Measurements from ENCODE around the gene IFNL2. TPM values are rescaled to one million over a fixed set of nuclear protein-coding genes. Genes with fewer than 3 reads are reported as not detected.
"Not testable (repeated sequence)": the region's sequence is repeated elsewhere in the genome, so short reads cannot be mapped to it uniquely, and the experiment has no call there.

Gene IFNL2
- total RNA-seq (not detected), polyA plus RNA-seq (not detected)

DNA sequence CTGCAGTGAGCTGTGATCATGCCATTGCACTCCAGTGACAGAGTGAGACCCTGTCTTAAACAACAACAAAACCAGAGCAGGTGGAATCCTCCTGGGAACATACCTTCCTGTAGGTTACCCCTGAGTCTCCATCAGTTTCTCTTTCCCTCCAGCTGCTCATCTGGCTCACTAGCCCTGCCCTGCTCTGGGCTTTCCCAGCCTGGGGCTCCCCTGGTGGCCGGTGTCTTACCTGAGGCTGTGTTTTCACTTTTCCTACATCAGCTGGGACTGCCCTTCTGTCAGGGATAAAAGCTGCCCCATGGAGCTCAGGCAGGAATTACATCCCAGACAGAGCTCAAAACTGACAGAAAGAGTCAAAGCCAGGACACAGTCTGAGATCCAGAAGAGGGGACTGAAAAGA lies at the start of gene IFNL2:
TSS of gene IFNL2 (plus strand) at position 312 of the 400 bp plus-strand sequence. CDS start 173 bp downstream, outside the sequence.
- intact Hi-C loops (cut with DNase I); H3K4me3 ChIP-seq; H3K9me3 ChIP-seq; H3K27ac ChIP-seq; DNase-seq; H3K36me3 ChIP-seq: not testable (repeated sequence)
- Histone ChIP-seq H3K27me3 (peaks cover 22 to 56% (median 33%) of the 10 kb centered on the region in 3 donors), H3K4me1 (peaks cover 0 to 17% (median 11%) of the 10 kb centered on the region in 4 donors)
- WGBS, 2 donors, result no CpG with 5 or more reads among the region's 1 CpG

DNA sequence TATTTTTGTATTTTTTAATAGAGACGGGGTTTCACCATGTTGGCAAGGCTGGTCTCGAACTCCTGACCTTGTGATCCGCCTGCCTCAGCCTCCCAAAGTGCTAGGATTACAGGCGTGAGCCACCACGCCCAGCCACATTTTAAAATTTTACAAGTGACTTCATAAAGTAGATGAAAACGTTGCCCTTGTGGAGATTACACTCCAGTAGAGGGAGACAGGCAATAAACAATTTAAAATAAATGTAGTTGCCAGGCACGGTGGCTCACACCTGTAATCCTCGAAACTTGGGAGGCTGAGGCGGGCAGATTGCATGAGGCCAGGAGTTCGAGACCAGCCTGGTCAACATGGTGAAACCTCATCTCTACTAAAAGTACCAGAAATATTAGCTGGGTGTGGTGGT lies 49.1 kb upstream of the IFNL2 start:
- H3K36me3 ChIP-seq; intact Hi-C loops (cut with DNase I); DNase-seq; H3K4me3 ChIP-seq; H3K27ac ChIP-seq; H3K4me1 ChIP-seq; H3K9me3 ChIP-seq: not testable (repeated sequence)
- WGBS, 2 donors, result 42 to 66% methylated on average over 10 of the region's 10 CpGs
- H3K27me3 ChIP-seq, result peaks cover 0 to 43% (median under 1%) of the 10 kb centered on the region in 3 donors

DNA sequence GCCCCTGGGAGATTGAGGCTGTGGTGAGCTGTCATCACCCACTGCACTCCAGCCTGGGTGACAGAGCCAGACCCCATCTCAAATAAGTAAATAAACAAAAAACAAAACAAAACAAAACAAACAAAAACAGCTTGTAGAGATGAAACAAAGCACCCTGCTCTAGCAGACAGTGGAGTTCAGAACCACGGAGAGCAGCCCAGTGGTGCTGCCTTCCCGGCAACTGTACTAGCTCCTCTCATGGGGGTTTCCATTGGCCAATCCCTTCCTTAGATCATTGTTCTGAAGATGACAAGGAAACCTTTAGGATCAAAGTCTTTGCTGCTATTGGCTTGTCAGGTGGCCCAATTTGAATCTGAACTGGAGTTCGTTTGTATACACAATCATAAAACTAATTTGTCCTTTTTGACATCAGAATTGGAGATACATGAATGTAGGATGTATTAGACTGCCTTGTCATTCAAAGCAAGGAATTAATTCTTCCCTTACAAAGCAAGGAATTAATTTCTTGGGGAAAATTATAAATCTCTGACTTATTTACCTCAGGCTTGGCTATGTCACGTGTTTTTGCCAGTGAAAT lies 44.4 kb upstream of the IFNL2 start:
- intact Hi-C loops (cut with DNase I), result no loop called here
- Histone ChIP-seq H3K4me1 (no peaks in the 10 kb centered on the region), H3K36me3 (no peaks in the 10 kb centered on the region), H3K9me3 (no peaks in the 10 kb centered on the region), H3K4me3 (no peak overlapping the region), H3K27me3 (peaks cover 0 to 49% (median 9%) of the 10 kb centered on the region in 3 donors), H3K27ac (no peak overlapping the region)
- DNase-seq, result no peak
- WGBS, 2 donors, result 16 to 23% methylated on average over 4 of the region's 4 CpGs
- no peak for TF ChIP-seq POLR2A (IDR thresholded peaks at IDR 0.05)
- TF ChIP-seq, protein P1, sequence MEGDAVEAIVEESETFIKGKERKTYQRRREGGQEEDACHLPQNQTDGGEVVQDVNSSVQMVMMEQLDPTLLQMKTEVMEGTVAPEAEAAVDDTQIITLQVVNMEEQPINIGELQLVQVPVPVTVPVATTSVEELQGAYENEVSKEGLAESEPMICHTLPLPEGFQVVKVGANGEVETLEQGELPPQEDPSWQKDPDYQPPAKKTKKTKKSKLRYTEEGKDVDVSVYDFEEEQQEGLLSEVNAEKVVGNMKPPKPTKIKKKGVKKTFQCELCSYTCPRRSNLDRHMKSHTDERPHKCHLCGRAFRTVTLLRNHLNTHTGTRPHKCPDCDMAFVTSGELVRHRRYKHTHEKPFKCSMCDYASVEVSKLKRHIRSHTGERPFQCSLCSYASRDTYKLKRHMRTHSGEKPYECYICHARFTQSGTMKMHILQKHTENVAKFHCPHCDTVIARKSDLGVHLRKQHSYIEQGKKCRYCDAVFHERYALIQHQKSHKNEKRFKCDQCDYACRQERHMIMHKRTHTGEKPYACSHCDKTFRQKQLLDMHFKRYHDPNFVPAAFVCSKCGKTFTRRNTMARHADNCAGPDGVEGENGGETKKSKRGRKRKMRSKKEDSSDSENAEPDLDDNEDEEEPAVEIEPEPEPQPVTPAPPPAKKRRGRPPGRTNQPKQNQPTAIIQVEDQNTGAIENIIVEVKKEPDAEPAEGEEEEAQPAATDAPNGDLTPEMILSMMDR (IDR thresholded peaks at IDR 0.05), result no peak
- TF ChIP-seq POLR2AphosphoS5 (IDR thresholded peaks at IDR 0.05), result no peak
- TF ChIP-seq EP300 (IDR thresholded peaks at IDR 0.05), result no peak

DNA sequence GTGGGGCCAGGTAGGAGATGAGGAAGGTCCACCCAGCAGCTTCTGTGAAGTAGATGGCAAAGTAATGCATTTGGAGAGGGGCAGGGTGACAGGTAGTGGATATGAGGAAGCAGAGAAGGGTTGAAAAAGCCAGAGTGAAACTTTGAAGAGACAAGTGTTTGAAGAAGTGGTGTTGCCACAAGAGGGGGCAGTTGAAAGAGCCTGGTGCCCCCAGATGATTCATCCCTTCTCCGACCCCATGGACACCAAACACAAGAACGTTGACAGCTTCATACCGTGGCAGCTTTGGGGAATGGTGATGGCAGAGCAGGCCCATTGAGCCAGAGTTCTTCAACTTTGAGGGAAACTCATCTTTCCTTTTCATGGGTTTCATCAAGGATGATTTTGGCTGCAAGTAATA lies 43.3 kb upstream of the IFNL2 start:
- intact Hi-C loops (cut with DNase I), result no loop called here
- TF ChIP-seq POLR2A (IDR thresholded peaks at IDR 0.05) (no peak), POLR2AphosphoS5 (IDR thresholded peaks at IDR 0.05) (no peak), EP300 (IDR thresholded peaks at IDR 0.05) (no peak)
- TF ChIP-seq, protein P1 (IDR thresholded peaks at IDR 0.05), result no peak
- Histone ChIP-seq H3K4me1 (no peaks in the 10 kb centered on the region), H3K36me3 (no peaks in the 10 kb centered on the region), H3K27me3 (peaks cover 0 to 38% (median 9%) of the 10 kb centered on the region in 3 donors), H3K9me3 (no peaks in the 10 kb centered on the region), H3K27ac (no peak overlapping the region), H3K4me3 (no peak overlapping the region)
- WGBS, 2 donors, result 28 to 49% methylated on average over 3 of the region's 3 CpGs
- no peak for DNase-seq

DNA sequence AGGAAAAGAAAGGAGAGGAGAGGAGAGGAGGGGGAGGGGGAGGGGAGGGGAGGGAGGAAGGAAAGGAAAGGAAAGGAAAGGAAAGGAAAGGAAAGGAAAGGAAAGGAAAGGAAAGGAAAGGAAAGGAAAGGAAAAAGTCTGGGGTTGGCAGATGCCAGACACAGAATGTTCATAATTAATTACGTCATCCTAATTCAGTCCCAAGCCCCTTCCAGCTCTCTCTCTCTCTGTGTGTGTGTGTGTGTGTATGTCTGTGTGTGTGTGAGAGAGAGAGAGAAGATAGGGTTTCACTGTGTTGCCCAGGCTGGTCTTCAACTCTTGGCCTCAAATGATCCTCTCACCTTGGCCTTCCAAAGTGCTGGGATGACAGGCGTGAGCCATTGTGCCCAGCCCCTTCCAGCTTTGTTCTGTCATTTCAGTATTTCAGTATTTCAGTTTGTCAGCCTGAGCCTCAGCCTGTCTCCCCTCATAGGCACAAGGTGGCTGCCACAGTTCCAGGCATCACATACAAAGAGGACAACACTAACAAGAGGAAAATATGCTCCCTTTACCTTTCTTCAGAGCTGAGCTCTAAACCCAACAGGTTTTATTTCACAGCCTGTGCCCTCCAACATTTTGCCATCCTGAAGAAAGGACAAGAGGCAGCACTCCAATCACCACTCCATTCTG lies 38.0 kb upstream of the IFNL2 start:
- intact Hi-C loops (cut with DNase I), result no loop called here
- no peak overlapping the region for H3K27ac ChIP-seq
- no peaks in the 10 kb centered on the region for H3K4me1 ChIP-seq
- peaks cover 0 to 6% (median 0%) of the 10 kb centered on the region in 3 donors for H3K27me3 ChIP-seq
- H3K9me3 ChIP-seq, result no peaks in the 10 kb centered on the region
- no peak for TF ChIP-seq EP300 (IDR thresholded peaks at IDR 0.05)
- no peak for TF ChIP-seq POLR2AphosphoS5 (IDR thresholded peaks at IDR 0.05)
- TF ChIP-seq POLR2A (IDR thresholded peaks at IDR 0.05), result no peak
- TF ChIP-seq, protein P1 (IDR thresholded peaks at IDR 0.05), result no peak
- H3K36me3 ChIP-seq, result no peaks in the 10 kb centered on the region
- 77 to 82% methylated on average over 2 of the region's 2 CpGs for WGBS, 2 donors
- H3K4me3 ChIP-seq, result no peak overlapping the region
- DNase-seq, result no peak
